Measurements from ENCODE around the gene TULP1. TPM values are rescaled to one million over a fixed set of nuclear protein-coding genes. Genes with fewer than 3 reads are reported as not detected.

Gene TULP1
- total RNA-seq, 1 experiment from 2014 or later, result not detected

GRCh38 chr6:35476004-35476403 lies 36.7 kb downstream of the TULP1 start:
- H3K4me3 Mint-ChIP-seq, result no peak overlapping the region; a peak in 1 of 5 replicates
- H3K23ac ChIP-seq (ENCODE audit: insufficient read length, low read depth, low read length), result no peak overlapping the region
- H3K9me3 ChIP-seq (ENCODE audit: control insufficient read depth, low read depth, low read length), result no peaks in the 10 kb centered on the region
- H4K8ac ChIP-seq (replicated peaks; ENCODE audit: insufficient read length, low read depth, low read length), result no peak overlapping the region
- H3T11ph ChIP-seq (ENCODE audit: low read length), result no peak overlapping the region
- no peak overlapping the region for H3K4ac ChIP-seq (ENCODE audit: low read depth, low read length)
- H2AFZ ChIP-seq (ENCODE audit: low read length), result no peak overlapping the region
- H2BK5ac ChIP-seq (ENCODE audit: insufficient read length, low read length), result no peak overlapping the region
- no peak overlapping the region for H2BK120ac ChIP-seq (ENCODE audit: low read depth, low read length, poor library complexity, severe bottlenecking)
- H3K79me1 ChIP-seq (ENCODE audit: insufficient read depth, low read depth, low read length, poor library complexity, severe bottlenecking), result no peaks in the 10 kb centered on the region
- peaks cover 8 to 27% of the 10 kb centered on the region in 2 experiments for H3K4me1 Mint-ChIP-seq
- H3K79me2 ChIP-seq (ENCODE audit: insufficient read depth, low read length), result no peaks in the 10 kb centered on the region
- WGBS (ENCODE audit: extremely low coverage, insufficient read length, low lambda C conversion rate), result no CpG with 5 or more reads among the region's 14 CpGs
- no peak overlapping the region for H4K91ac ChIP-seq (ENCODE audit: insufficient read length, low read depth, low read length)
- no peak overlapping the region for H3K14ac ChIP-seq (ENCODE audit: insufficient read depth, low read length)
- no peak overlapping the region for H2AK5ac ChIP-seq (ENCODE audit: insufficient read length, low read length)
- no peak overlapping the region for H3K56ac ChIP-seq (ENCODE audit: insufficient read length, low read depth, low read length)
- no peaks in the 10 kb centered on the region for H4K20me1 ChIP-seq (ENCODE audit: control insufficient read depth, insufficient read depth, insufficient read length)
- no peaks in the 10 kb centered on the region for H3K23me2 ChIP-seq (ENCODE audit: insufficient read length, low read depth, low read length, poor library complexity, severe bottlenecking)
- no peaks in the 10 kb centered on the region for H3K27me3 ChIP-seq (ENCODE audit: insufficient read depth, low read length)
- no peaks in the 10 kb centered on the region for H3K9me3 Mint-ChIP-seq
- H2BK20ac ChIP-seq (ENCODE audit: low read depth, low read length, poor library complexity, severe bottlenecking), result no peak overlapping the region
- H3K9ac ChIP-seq (ENCODE audit: extremely low read depth, insufficient read length, low read length), result no peak overlapping the region
- H2BK15ac ChIP-seq (ENCODE audit: low read depth, low read length), result no peak overlapping the region
- H3K27ac Mint-ChIP-seq, result peak overlapping the region in 2 of 3 experiments; percentile 42 to 48; a peak in 3 of 7 replicates
- H4K5ac ChIP-seq (ENCODE audit: insufficient read length, low read depth, low read length), result no peak overlapping the region
- DNase-seq, result peak; percentile 37
- no peak overlapping the region for H3K18ac ChIP-seq (ENCODE audit: insufficient read length, low read depth, low read length)
- H3K4me1 ChIP-seq (ENCODE audit: insufficient read depth, low read length), result no peaks in the 10 kb centered on the region
- no peak overlapping the region for H3K27ac ChIP-seq (ENCODE audit: insufficient read length, low read depth, low read length)
- H3K27me3 Mint-ChIP-seq (ENCODE audit: low read depth), result peaks cover 1% of the 10 kb centered on the region; the same call in 1 of the 2 replicates
- H3K36me3 Mint-ChIP-seq (ENCODE audit: insufficient read depth in 1 of 3, low read depth in 3 of 3), result peaks cover 22 to 69% (median 62%) of the 10 kb centered on the region in 3 experiments
- H3K4me2 ChIP-seq (ENCODE audit: insufficient read depth, insufficient read length, low read length), result no peak overlapping the region
- no peak for TF ChIP-seq CTCF (conservative IDR thresholded peaks at IDR 0.05)
- no peak overlapping the region for H2BK12ac ChIP-seq (ENCODE audit: insufficient read length, low read depth, low read length)
